GM13977 (cell line): ENCODE data around the gene BAZ2A.

Source experiments
- DNase-seq: peaks from one replicate; pipeline ENCODE4 v3.0.0; 2012; ENCODE audit warnings: low spot score
- CTCF ChIP-seq: IDR thresholded peaks from 2 replicates; pipeline ENCODE4 v1.5.1; 2012; ENCODE audit warnings: mild to moderate bottlenecking, control low read depth; ENCODE audit not compliant: insufficient read depth; ENCODE audit errors: extremely low read depth, missing control alignments
- in situ Hi-C: fragments of 300-500 bp; cut with MboI; formaldehyde crosslinking; loops from one replicate; pipeline ENCODE4 v1.12.0; 2022; ENCODE audit warnings: low sequenced_read_pairs, low pct_unique_long_range_greater_than_20kb, mixed read lengths, inconsistent platforms; ENCODE audit not compliant: unreplicated experiment

The BAZ2A gene

GRCh38 chr12:56635806-56636674 is 5.9 kb upstream of the BAZ2A start:
- in situ Hi-C loops, result no loop called here
- DNase-seq, result peak; percentile 87

GRCh38 chr12:56634837-56635791 is 5.0 kb upstream of the BAZ2A start:
- DNase-seq, result peak; percentile 85
- in situ Hi-C loops, result no loop called here
- TF ChIP-seq CTCF, result peak; percentile 31

More at GRCh38 chr12:56635806-56636674, 5.9 kb upstream of the BAZ2A start:
- no peak for TF ChIP-seq CTCF

- in situ Hi-C loops, result no loop called here
- no peak for TF ChIP-seq CTCF
- peak; percentile 53 for DNase-seq
Measured at GRCh38 chr12:56634242-56634836, 4.2 kb upstream of the BAZ2A start.

GRCh38 chr12:56633468-56634241 is 3.5 kb upstream of the BAZ2A start:
- TF ChIP-seq CTCF, result no peak
- DNase-seq, result no peak
- in situ Hi-C loops, result no loop called here

- no peak for TF ChIP-seq CTCF
- in situ Hi-C loops, result no loop called here
- DNase-seq, result no peak
Measured at GRCh38 chr12:56632701-56633467, 2.8 kb upstream of the BAZ2A start.
